DND-41 (cell line): ENCODE data around the gene MYO5A.
A peak's percentile ranks its signal among the peaks of the same experiment; 100 is the strongest.

ENCODE experiments used
- ATAC-seq: fragments of 200-7000 bp; cut with Tn5 transposase; 3 replicates; pipeline ENCODE4 v1.9.1; 2021; ENCODE audit warnings: low read depth; ENCODE audit not compliant: insufficient read depth
- DNase-seq: peaks from one replicate; pipeline ENCODE4 v3.0.0-alpha.2; 2020
- H2AFZ ChIP-seq: 2 replicates; pipeline ENCODE4 v1.6.0; 2012; ENCODE audit warnings: low read depth, low read length
- H3K27ac ChIP-seq: 2 replicates; pipeline ENCODE4 v1.5.1; 2012; ENCODE audit warnings: low read length, inconsistent platforms
- H3K27me3 ChIP-seq: fragments of 200-600 bp; sonication (generic); 2 replicates; pipeline ENCODE4 v1.6.0; 2012; ENCODE audit warnings: low read length, mild to moderate bottlenecking, inconsistent platforms; ENCODE audit not compliant: insufficient read depth, poor library complexity
- H3K36me3 ChIP-seq: 2 replicates; pipeline ENCODE4 v1.5.1; 2012; ENCODE audit warnings: low read length, inconsistent platforms; ENCODE audit not compliant: insufficient read depth
- H3K4me1 ChIP-seq: 2 replicates; pipeline ENCODE4 v1.5.1; 2012; ENCODE audit warnings: mild to moderate bottlenecking, low read length; ENCODE audit not compliant: insufficient read depth
- H3K4me2 ChIP-seq: 2 replicates; pipeline ENCODE4 v1.6.0; 2012; ENCODE audit warnings: mild to moderate bottlenecking, moderate library complexity, low read length, inconsistent platforms; ENCODE audit not compliant: insufficient read depth
- H3K4me3 ChIP-seq, 2 experiments: fragments of 200-600 bp in 1 of 2; shearing (Covaris generic) in 1 of 2; 2 replicates each; pipeline ENCODE4 v1.5.1; 2012 to 2016; ENCODE audit warnings: inconsistent platforms in 2 of 2, low read length in 2 of 2, mild to moderate bottlenecking in 2 of 2, low read depth in 1 of 2, moderate library complexity in 1 of 2
- H3K79me2 ChIP-seq: 2 replicates; pipeline ENCODE4 v1.6.0; 2012; ENCODE audit warnings: low read length, inconsistent platforms; ENCODE audit not compliant: insufficient read depth
- H3K9ac ChIP-seq: 2 replicates; pipeline ENCODE4 v1.6.0; 2012; ENCODE audit warnings: low read depth, mild to moderate bottlenecking, inconsistent platforms, low read length, moderate library complexity
- H3K9me3 ChIP-seq: 2 replicates; pipeline ENCODE4 v1.5.1; 2012; ENCODE audit warnings: low read length, moderate library complexity, mild to moderate bottlenecking, inconsistent platforms; ENCODE audit not compliant: insufficient read depth, severe bottlenecking
- H4K20me1 ChIP-seq: 2 replicates; pipeline ENCODE4 v1.6.0; 2012; ENCODE audit warnings: low read length; ENCODE audit not compliant: insufficient read depth
- CTCF ChIP-seq: IDR thresholded peaks from 2 replicates; pipeline ENCODE4 v1.5.1; 2012; ENCODE audit warnings: borderline replicate concordance, low read length, moderate library complexity, mild to moderate bottlenecking; ENCODE audit not compliant: poor library complexity, severe bottlenecking; ENCODE audit errors: extremely low read depth
- EZH2 ChIP-seq: IDR thresholded peaks from 3 replicates; pipeline ENCODE4 v1.6.1; 2012; ENCODE audit warnings: borderline replicate concordance, low read depth, mild to moderate bottlenecking, moderate library complexity, low read length, inconsistent platforms; ENCODE audit not compliant: severe bottlenecking

MYO5A gene

GRCh38 chr15:52466716-52467115 is 62.0 kb downstream of the MYO5A start:
- Histone ChIP-seq H3K4me2 (no peak overlapping the region), H3K36me3 (no peaks in the 10 kb centered on the region), H3K9ac (no peak overlapping the region), H3K79me2 (peaks cover 5% of the 10 kb centered on the region; the same call in 1 of the 2 replicates), H3K27ac (no peak overlapping the region), H3K9me3 (no peaks in the 10 kb centered on the region), H3K4me3 (no peak overlapping the region), H4K20me1 (peaks cover 8% of the 10 kb centered on the region; the same call in 1 of the 2 replicates), H3K27me3 (no peaks in the 10 kb centered on the region), H3K4me1 (peaks cover 3% of the 10 kb centered on the region; the same call in 1 of the 2 replicates), H2AFZ (no peak overlapping the region)
- TF ChIP-seq EZH2: no peak
- no peak for TF ChIP-seq CTCF
- DNase-seq: no peak
- ATAC-seq: no peak

DNA sequence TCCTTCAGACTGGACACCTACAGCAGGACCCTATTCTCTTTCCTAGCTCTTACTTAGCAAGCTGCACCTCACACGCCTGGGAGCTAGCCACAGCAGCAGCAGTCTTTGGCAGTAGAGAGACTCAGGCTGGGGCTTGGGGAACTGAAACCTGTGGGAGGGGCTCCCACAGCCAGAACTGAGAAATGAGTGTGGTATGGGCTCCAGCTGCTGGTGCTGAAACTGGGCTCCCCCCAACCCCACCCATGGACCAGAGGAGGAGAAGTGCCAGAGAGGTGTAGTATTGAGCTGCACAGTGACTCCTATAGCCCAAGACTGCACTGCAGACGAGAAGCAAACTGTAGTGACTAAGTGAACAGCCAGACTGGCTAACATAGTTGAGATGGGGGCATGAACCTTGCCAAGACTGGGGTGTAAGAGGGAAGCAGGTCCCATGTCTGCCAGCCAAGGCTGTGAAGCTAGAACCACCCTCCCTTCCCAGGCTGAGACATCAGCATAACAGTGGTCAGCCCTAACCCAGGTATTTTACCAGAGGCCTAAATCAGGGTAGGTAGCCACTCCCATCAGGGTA is 62.5 kb downstream of the MYO5A start:
- peaks cover 3% of the 10 kb centered on the region; the same call in 1 of the 2 replicates for H3K4me1 ChIP-seq
- TF ChIP-seq EZH2: no peak
- TF ChIP-seq CTCF: no peak
- ATAC-seq (peak; percentile 59), DNase-seq (peak; percentile 24)
- no peak overlapping the region for H3K27ac ChIP-seq
- H3K9ac ChIP-seq: no peak overlapping the region
- H3K9me3 ChIP-seq: no peaks in the 10 kb centered on the region
- no peak overlapping the region for H2AFZ ChIP-seq
- H3K27me3 ChIP-seq: no peaks in the 10 kb centered on the region
- H3K4me2 ChIP-seq: no peak overlapping the region
- H3K4me3 ChIP-seq: no peak overlapping the region
- H4K20me1 ChIP-seq: peaks cover 8% of the 10 kb centered on the region; the same call in 1 of the 2 replicates
- H3K36me3 ChIP-seq: no peaks in the 10 kb centered on the region
- H3K79me2 ChIP-seq: peaks cover 5% of the 10 kb centered on the region; the same call in 1 of the 2 replicates

DNA sequence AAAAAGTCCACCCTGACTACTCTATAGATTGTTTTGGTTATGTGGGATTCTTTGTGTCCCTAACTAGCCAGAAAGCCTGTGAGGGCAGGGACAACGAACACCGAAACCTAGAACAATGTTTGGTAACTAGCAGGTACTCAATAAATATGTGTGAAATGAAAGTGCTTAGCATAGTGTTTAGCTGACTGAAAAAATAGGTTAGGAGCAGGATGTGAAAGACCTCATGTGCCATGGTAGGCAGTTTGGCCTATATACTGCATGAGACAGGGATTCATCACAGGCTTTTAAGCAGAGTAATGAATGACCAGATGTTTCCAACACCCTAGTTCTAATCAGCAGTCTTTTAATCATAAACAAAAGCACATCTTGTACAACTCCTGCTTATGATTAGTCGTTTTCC is 64.2 kb downstream of the MYO5A start:
- Histone ChIP-seq H3K79me2 (peaks cover 8% of the 10 kb centered on the region; the same call in 1 of the 2 replicates), H2AFZ (no peak overlapping the region), H3K9ac (no peak overlapping the region), H3K27ac (no peak overlapping the region), H3K4me1 (peaks cover 3% of the 10 kb centered on the region; the same call in 1 of the 2 replicates), H3K4me3 (no peak overlapping the region), H3K9me3 (no peaks in the 10 kb centered on the region), H3K36me3 (no peaks in the 10 kb centered on the region), H3K27me3 (no peaks in the 10 kb centered on the region), H4K20me1 (peaks cover 8% of the 10 kb centered on the region; the same call in 1 of the 2 replicates), H3K4me2 (no peak overlapping the region)
- ATAC-seq (peak; percentile 64), DNase-seq (no peak)
- TF ChIP-seq EZH2 (no peak), CTCF (no peak)

- Histone ChIP-seq H3K4me3 (no peak overlapping the region), H3K36me3 (no peaks in the 10 kb centered on the region), H3K9ac (no peak overlapping the region), H3K79me2 (peaks cover 8% of the 10 kb centered on the region; the same call in 1 of the 2 replicates), H3K4me1 (peaks cover 3% of the 10 kb centered on the region; the same call in 1 of the 2 replicates), H3K27ac (no peak overlapping the region), H3K9me3 (no peaks in the 10 kb centered on the region), H4K20me1 (peaks cover 8% of the 10 kb centered on the region; the same call in 1 of the 2 replicates), H3K4me2 (no peak overlapping the region), H2AFZ (no peak overlapping the region), H3K27me3 (no peaks in the 10 kb centered on the region)
- TF ChIP-seq CTCF (no peak), EZH2 (no peak)
- DNase-seq (no peak), ATAC-seq (0 out of 3 replicates have a peak, but pooled peaks have one; percentile 22)
Measured at GRCh38 chr15:52464040-52464439, 64.6 kb downstream of the MYO5A start.
